Measurements from ENCODE around the gene ZNF326.
"Not testable (repeated sequence)": the region's sequence is repeated elsewhere in the genome, so short reads cannot be mapped to it uniquely, and the experiment has no call there.

The ZNF326 gene

DNA sequence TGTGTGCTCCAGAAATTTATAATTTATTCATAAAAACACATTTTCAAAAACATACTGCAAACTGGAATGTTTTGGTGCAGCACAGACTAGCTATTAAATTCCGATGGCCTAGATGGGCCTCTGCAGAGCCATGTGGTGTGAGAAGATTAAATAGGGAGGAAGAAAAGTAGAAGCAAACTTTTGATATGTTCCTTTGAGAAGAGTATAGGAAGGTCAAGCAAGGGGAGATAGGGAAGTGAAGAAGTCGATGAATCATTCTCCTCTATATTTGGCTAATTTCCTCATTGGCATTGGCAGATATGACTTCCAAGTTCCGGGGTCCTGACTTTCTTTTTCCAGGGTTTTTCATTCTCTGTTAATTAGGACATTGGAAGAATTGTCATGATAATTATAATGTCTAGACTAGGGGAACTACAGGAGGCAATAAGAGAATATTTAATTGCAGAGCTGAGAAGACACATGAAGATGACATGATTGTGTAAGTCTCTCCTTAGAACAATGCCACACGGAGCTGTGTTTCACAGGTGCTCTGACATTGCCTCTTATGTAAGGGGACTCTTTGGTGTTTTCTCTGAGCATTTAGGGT is 19.3 kb upstream of the ZNF326 start:
- TF ChIP-seq, protein P1, sequence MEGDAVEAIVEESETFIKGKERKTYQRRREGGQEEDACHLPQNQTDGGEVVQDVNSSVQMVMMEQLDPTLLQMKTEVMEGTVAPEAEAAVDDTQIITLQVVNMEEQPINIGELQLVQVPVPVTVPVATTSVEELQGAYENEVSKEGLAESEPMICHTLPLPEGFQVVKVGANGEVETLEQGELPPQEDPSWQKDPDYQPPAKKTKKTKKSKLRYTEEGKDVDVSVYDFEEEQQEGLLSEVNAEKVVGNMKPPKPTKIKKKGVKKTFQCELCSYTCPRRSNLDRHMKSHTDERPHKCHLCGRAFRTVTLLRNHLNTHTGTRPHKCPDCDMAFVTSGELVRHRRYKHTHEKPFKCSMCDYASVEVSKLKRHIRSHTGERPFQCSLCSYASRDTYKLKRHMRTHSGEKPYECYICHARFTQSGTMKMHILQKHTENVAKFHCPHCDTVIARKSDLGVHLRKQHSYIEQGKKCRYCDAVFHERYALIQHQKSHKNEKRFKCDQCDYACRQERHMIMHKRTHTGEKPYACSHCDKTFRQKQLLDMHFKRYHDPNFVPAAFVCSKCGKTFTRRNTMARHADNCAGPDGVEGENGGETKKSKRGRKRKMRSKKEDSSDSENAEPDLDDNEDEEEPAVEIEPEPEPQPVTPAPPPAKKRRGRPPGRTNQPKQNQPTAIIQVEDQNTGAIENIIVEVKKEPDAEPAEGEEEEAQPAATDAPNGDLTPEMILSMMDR (IDR thresholded peaks at IDR 0.05; ENCODE audit: borderline replicate concordance, control extremely low read depth, extremely low read depth, insufficient read depth, missing control alignments) = no peak
- in situ Hi-C loops (cut with MboI; ENCODE audit: low sequenced_read_pairs, unreplicated experiment) = loop anchor here (25.0 kb wide), 1 partner anchor 463 kb away; the partner anchor contains the start of gene LRRC8B
- DNase-seq (ENCODE audit: low spot score) = no peak

DNA sequence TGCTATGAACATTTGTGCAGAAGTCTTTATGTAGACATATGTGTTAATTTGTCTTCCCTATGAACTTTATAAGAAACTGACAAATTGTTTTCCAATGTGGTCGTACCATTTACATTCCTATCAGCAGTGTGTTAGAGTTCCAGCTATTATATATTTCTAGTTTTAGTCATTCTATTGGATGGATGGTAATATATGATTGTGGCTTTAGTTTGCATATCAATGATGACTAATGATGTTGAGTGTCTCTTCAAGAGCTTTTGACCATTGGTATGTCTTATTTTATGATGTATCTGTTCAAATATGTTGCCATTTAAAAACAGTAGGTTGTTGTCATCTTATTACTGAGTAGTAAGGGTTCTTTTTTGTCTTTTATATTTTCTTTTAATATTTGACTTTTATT is 16.2 kb upstream of the ZNF326 start:
- in situ Hi-C loops (cut with MboI; ENCODE audit: low sequenced_read_pairs, unreplicated experiment) = loop anchor here (25.0 kb wide), 1 partner anchor 466 kb away; the partner anchor contains the start of gene LRRC8B
- TF ChIP-seq, protein P1 (IDR thresholded peaks at IDR 0.05; ENCODE audit: borderline replicate concordance, control extremely low read depth, extremely low read depth, insufficient read depth, missing control alignments) = no peak
- DNase-seq (ENCODE audit: low spot score) = no peak

DNA sequence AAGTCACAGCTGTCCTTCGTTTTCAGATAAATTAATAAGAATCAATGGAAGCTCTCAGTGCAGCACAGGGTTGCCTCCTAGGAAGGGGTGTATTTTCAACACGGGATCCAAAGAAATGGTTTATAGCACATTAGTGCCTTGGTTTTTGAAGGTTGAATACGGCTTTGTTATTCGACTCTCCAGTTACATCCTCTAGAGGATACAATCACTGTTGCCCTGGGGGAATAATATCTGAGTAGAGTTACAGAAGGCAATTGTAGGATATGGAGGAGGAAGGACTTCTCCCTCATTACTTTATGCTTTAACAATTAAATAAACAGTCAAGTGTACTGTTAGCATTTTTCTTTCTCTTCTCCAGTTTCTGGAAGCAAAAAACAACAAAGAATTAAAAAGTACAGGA is 14.3 kb upstream of the ZNF326 start:
- no peak for DNase-seq (ENCODE audit: low spot score)
- in situ Hi-C loops (cut with MboI; ENCODE audit: low sequenced_read_pairs, unreplicated experiment) = loop anchor here (25.0 kb wide), 1 partner anchor 468 kb away; the partner anchor contains the start of gene LRRC8B
- TF ChIP-seq, protein P1 (IDR thresholded peaks at IDR 0.05; ENCODE audit: borderline replicate concordance, control extremely low read depth, extremely low read depth, insufficient read depth, missing control alignments) = no peak

DNA sequence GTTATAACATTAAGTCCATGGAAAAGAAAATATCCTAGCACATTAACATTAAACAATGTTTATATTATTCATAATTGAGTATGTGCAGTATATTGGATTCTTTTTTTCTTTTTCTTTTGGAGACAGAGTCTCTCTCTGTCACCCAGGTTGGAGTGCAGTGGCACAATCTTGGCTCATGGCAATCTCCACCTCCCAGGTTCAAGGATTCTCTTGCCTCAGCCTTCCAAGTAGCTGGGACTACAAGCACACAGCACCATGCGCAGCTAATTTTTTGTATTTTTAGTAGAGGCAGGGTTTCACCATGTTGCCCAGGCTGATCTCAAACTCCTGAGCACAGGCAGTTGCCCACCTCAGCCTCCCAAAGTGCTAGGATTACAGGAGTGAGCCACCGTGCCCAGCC is 12.1 kb upstream of the ZNF326 start:
- DNase-seq (ENCODE audit: low spot score) = not testable (repeated sequence)
- in situ Hi-C loops (cut with MboI; ENCODE audit: low sequenced_read_pairs, unreplicated experiment) = loop anchor here (25.0 kb wide), 1 partner anchor 471 kb away; the partner anchor contains the start of gene LRRC8B

DNA sequence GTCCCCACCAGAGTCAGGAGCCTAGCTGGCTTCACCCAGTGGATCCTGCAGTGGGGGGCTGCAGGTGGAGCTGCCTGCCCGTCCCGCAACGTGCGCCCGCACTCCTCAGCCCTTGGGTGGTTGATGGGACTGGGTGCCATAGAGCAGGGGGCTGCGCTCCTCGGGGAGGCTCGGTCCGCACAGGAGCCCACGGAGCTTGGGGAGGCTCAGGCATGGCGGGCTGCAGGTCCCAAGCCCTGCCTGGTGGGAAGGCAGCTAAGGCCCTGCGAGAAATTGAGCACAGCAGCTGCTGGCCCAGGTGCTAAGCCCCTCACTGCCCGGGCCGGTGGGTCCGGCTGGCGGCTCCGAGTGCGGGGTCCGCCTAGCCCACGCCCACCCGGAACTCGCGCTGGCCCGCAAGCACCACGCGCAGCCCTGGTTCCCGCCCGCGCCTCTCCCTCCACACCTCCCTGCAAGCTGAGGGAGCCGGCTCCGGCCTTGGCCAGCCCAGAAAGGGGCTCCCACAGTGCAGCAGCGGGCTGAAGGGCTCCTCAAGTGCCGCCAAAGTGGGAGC is 10.3 kb upstream of the ZNF326 start:
- in situ Hi-C loops (cut with MboI; ENCODE audit: low sequenced_read_pairs, unreplicated experiment) = loop anchor here (5.0 to 25.0 kb wide), 2 partner anchors 172 to 472 kb away; partner anchors contain the start of gene LRRC8B
- DNase-seq (ENCODE audit: low spot score) = not testable (repeated sequence)

DNA sequence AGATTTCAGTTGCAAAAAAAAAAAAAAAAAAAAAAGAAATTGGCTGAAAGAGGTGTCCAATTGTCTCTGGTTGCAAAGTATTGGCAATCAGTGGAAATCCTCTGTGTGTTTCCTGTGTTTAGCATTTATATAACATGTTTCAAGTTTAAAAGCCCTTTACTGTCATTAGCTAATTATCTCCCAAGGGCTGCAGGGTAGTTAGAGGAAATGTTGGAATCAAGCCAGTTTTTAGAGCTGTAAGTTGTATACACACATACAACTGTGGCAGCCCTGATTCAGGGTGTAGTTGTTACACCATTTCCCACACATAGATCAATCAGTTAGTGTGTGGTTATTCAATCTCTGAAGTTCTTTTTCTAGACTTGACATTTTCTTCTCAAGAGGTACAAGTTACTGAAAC is 8.9 kb upstream of the ZNF326 start:
- no peak for DNase-seq (ENCODE audit: low spot score)
- in situ Hi-C loops (cut with MboI; ENCODE audit: low sequenced_read_pairs, unreplicated experiment) = loop anchor here (5.0 to 25.0 kb wide), 2 partner anchors 174 to 474 kb away; partner anchors contain the start of gene LRRC8B
- TF ChIP-seq, protein P1 (IDR thresholded peaks at IDR 0.05; ENCODE audit: borderline replicate concordance, control extremely low read depth, extremely low read depth, insufficient read depth, missing control alignments) = no peak

DNA sequence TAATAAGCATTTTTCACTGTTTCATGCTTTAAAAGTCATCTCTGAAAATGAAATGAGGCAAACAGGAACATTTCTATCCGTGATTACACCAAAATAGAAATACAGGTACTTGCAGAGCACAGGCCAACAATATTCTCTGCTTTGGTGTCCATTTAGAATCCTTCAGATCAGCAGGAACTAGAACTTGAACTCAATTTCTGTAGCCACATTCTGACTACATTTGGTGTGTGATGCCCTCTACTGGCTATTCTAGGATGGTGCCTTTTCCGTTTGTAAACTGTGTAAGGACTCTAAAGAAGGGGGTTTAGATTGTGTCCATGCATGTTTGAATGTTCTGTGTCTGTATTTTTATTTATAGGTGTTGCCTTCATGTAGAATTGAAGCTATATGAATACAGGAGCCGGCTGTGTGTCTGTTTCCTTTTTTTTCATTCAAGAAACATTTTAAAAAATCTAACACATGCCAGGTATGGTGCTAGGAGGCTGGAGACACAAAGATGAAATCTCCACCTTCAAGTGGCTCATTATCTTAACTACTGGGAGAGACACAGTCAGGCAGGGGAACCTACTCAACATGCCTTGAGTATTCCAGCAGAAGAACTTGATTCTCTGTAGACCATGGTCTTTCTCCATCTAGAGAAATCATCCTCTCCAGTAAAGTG is 7.6 kb upstream of the ZNF326 start:
- TF ChIP-seq, protein P1 (IDR thresholded peaks at IDR 0.05; ENCODE audit: borderline replicate concordance, control extremely low read depth, extremely low read depth, insufficient read depth, missing control alignments) = peak; percentile 71
- peak; percentile 78 for DNase-seq (ENCODE audit: low spot score)
- in situ Hi-C loops (cut with MboI; ENCODE audit: low sequenced_read_pairs, unreplicated experiment) = loop anchor here (5.0 to 25.0 kb wide), 2 partner anchors 175 to 475 kb away; partner anchors contain the start of gene LRRC8B
